ENCODE measurements around the gene MPP4. TPM values are rescaled to one million over a fixed set of nuclear protein-coding genes. Genes with fewer than 3 reads are reported as not detected.

MPP4 gene
- total RNA-seq, 1 donor = 5.2 TPM

DNA sequence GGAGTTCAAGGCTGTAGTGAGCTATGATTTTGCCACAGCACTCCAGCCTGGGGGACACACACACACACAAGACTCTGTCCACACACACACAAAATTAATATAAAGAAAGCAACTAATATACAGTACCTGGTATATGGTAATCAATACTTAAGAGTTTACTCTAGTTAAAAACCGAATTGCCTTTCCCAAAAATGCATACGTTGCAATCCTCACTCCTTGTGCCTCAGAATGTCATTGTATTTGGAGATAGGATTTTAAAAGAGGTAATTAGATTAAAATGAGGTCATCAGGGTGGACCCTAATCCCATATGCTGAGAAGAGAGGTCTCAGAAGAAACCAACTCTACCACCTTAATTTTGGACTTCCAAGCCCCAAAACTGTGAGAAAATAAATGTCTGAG lies 90.9 kb downstream of the MPP4 start:
- TF ChIP-seq, protein P1, sequence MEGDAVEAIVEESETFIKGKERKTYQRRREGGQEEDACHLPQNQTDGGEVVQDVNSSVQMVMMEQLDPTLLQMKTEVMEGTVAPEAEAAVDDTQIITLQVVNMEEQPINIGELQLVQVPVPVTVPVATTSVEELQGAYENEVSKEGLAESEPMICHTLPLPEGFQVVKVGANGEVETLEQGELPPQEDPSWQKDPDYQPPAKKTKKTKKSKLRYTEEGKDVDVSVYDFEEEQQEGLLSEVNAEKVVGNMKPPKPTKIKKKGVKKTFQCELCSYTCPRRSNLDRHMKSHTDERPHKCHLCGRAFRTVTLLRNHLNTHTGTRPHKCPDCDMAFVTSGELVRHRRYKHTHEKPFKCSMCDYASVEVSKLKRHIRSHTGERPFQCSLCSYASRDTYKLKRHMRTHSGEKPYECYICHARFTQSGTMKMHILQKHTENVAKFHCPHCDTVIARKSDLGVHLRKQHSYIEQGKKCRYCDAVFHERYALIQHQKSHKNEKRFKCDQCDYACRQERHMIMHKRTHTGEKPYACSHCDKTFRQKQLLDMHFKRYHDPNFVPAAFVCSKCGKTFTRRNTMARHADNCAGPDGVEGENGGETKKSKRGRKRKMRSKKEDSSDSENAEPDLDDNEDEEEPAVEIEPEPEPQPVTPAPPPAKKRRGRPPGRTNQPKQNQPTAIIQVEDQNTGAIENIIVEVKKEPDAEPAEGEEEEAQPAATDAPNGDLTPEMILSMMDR (IDR thresholded peaks at IDR 0.05; ENCODE audit: insufficient read depth, low read depth, low read length) = no peak
- no peak for DNase-seq (ENCODE audit: low read depth)

DNA sequence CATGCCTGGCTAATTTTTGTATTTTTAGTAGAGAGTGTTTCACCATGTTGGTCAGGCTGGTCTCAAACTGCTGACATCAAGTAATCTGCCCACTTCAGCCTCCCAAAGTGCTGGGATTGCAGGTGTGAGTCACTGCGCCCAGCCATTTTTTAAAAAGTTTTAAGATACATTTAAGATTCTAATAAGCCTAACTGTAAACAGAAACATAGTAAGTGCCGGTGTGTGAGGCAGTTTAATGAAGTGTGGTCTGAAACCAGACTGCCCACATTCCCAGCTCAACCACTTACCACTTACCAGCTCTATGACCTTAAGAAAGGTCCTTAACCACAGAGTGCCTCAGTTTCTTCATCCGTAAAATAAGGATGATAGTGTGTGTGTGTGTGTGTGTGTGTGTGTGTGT lies 97.5 kb downstream of the MPP4 start:
- DNase-seq (ENCODE audit: low read depth) = peak; percentile 85
- TF ChIP-seq, protein P1 (IDR thresholded peaks at IDR 0.05; ENCODE audit: insufficient read depth, low read depth, low read length) = no peak

More for the DNA sequence above, 90.9 kb downstream of the MPP4 start:
- H3K4me3 ChIP-seq (ENCODE audit: low read depth, low read length) = no peak overlapping the region

GRCh38 chr2:201597397-201597796 lies 101.0 kb downstream of the MPP4 start:
- DNase-seq (ENCODE audit: low read depth) = no peak
- TF ChIP-seq, protein P1 (IDR thresholded peaks at IDR 0.05; ENCODE audit: insufficient read depth, low read depth, low read length) = no peak
- H3K4me3 ChIP-seq (ENCODE audit: low read depth, low read length) = no peak overlapping the region

More for the DNA sequence above, 97.5 kb downstream of the MPP4 start:
- H3K4me3 ChIP-seq (ENCODE audit: low read depth, low read length) = no peak overlapping the region

Small RNA genes lying within 50 kb of the gene (small RNA-seq; reads per million reads assigned to genes)
- not detected for gene RNU6-651P

Other genes with a start within 250 kb of the MPP4 start
- gene TRAK2, start 247.2 kb downstream of the MPP4 start, total RNA-seq = 46.4 and 51.0 TPM in 2 replicates
- gene STRADB, start 246.9 kb downstream of the MPP4 start, total RNA-seq = 37.4 and 55.7 TPM in 2 replicates
- gene TMEM237, start 55.1 kb downstream of the MPP4 start, total RNA-seq = 47.0 and 76.9 TPM in 2 replicates
- gene ALS2, start 82.3 kb upstream of the MPP4 start, total RNA-seq = 27.4 and 44.0 TPM in 2 replicates
- 3.5 and 7.4 TPM in 2 replicates for gene CDK15, start 107.9 kb upstream of the MPP4 start, total RNA-seq

Data from fibroblast of villous mesenchyme (primary cell).